Suprapubic skin (tissue), 3 donors: ENCODE results near the gene TFCP2L1.

Experiments
- POLR2AphosphoS5 ChIP-seq, 3 donors: sonication (generic); formaldehyde crosslinking; IDR thresholded peaks; one replicate each; pipeline ENCODE4 v1.6.1; 2017; ENCODE audit warnings: antibody characterized with exemption in 3 of 3
- TF ChIP-seq, protein P1 (sequence below), 2 donors: fragments of 200-600 bp in 1 of 2; fragments of 450-650 bp in 1 of 2; sonication (generic) in 1 of 2; IDR thresholded peaks; one replicate each; pipeline ENCODE4 v1.5.1; 2016 to 2019; ENCODE audit warnings: antibody characterized with exemption in 2 of 2, mild to moderate bottlenecking in 1 of 2, moderate library complexity in 1 of 2

DNA sequence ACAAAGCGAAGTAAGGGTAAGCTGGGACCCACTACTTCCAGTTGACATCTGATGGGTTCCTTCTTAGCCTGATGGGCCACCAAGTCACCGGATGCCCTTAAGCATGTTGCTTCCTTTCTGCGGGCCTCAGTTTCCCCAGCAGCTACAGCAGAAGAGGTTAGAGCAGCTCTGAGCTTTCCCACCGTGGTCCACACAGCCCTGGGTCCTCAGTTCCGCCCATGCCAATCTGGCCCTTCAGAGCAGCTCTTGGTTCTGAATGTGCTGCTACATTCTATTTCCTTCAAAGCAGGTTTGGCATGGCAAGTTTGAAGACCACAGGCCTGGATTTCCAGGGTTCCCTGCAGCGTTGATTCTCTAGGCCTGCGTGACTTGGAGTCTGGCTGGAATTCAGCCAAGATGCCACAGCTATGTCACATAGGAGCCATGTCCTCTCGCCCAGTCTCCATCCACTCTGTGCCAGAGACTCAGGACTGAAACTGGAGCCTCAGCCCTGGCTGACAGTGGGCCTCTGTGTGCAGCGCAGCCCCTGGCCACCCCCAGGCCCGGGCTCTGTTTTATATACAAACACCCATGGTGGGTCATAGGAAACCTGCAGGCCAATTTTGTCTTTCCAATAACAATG, 79.6 kb downstream of the TFCP2L1 start:
- TF ChIP-seq, protein P1, sequence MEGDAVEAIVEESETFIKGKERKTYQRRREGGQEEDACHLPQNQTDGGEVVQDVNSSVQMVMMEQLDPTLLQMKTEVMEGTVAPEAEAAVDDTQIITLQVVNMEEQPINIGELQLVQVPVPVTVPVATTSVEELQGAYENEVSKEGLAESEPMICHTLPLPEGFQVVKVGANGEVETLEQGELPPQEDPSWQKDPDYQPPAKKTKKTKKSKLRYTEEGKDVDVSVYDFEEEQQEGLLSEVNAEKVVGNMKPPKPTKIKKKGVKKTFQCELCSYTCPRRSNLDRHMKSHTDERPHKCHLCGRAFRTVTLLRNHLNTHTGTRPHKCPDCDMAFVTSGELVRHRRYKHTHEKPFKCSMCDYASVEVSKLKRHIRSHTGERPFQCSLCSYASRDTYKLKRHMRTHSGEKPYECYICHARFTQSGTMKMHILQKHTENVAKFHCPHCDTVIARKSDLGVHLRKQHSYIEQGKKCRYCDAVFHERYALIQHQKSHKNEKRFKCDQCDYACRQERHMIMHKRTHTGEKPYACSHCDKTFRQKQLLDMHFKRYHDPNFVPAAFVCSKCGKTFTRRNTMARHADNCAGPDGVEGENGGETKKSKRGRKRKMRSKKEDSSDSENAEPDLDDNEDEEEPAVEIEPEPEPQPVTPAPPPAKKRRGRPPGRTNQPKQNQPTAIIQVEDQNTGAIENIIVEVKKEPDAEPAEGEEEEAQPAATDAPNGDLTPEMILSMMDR (IDR thresholded peaks at IDR 0.05): no peak
- no peak for TF ChIP-seq POLR2AphosphoS5 (IDR thresholded peaks at IDR 0.05)
